ENCODE data around the gene FGF19.

The FGF19 gene

DNA sequence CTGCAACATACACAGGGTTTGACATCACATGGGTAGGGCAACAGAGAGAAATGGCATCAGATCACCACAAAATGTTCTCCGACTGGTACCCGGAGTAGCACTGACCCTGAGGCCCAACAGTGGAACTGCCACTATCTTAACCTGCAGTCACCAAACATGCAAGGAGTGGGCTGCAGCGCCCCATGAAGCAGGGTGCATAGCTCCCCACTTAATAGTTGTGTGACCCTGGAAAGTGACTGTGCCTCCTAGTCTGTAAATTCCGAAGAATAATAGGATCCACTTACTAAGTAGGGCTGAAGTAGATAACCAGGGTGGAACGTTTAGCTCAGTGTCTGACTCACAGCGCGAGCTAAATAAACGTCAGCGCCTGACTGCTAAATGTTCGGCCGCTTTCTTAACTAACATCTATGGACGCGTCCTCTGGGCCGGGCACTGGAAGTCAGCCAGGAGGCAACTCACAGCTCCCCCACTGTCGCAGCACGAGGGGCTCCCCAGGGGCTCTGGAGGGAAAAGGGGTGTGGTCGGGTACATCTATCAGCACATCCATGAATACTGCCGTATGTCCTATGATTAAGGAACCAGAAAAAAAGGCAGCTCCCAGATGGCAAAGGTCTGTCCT, 29.4 kb downstream of the FGF19 start:
- peak overlapping the region; percentile 89 for H3K27ac ChIP-seq
- no peak for DNase-seq (ENCODE audit: low read depth, low spot score)

DNA sequence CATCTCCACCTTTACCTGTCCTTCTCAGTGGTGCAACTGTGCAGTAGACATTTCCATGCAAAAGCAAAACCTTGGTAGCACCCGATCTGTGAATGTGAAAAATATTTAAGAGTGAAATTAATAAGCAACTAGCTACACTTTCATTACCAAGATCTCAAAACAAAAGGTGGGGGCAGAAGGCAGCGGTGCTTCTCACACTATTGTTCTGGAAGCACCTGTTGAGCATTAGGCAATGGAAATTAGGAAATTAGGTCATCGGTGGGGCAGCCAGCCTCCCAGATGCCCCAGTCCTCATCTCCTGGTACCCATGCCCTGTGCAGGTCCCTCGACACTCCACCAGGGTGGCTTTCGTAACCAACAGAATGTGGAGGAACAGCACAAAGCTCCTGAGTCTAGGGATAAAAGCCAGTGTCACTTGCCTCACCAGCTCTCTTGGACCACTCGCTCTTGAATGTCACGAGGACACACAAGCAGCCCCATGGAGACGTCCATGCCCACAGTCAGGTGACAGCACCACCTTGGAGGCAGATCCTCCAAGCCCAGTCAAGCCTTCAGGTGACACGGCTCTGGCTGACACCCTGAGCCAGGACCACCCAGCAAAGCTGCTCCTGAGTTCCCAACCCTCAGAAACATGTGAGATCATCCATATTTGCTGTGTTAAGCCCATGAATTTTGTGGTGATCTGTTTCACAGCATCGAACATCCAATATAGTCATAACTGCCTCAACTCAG, 31.9 kb downstream of the FGF19 start:
- no peak for DNase-seq (ENCODE audit: low read depth, low spot score)
- H3K27ac ChIP-seq = no peak overlapping the region

DNA sequence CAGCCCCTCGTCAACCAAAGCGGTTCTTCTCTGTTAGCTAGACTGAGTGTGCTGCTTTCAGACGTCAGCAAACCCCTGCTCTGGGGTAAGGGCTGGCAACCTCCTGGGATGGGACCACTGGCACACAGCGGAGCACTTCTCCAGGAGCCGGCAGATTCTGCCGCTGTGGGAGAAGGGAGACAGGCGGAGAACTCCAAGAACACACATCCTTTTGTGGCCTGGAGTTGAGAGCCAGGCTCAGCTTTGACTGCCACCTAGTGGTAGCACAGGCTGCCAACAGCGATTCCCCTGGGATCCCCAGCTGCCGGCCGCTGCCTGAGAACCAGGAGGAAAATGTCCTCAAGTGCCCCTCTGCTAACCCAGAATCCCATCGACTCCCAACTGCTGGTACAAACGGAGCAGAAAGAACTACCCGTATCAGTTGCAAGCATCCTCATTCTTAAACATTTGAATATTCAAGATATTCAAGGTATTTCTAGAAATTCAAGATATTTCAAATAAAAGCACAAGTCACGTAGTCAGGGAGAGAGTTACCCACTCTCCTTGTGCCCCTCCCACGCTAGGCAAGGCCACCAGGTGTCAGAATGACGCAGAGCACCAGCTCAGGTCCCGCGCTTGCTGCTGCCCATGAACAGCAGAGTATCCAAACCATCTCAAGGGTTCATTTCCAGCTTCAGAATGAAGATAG, 33.5 kb downstream of the FGF19 start:
- H3K27ac ChIP-seq = no peak overlapping the region
- DNase-seq (ENCODE audit: low read depth, low spot score) = no peak

DNA sequence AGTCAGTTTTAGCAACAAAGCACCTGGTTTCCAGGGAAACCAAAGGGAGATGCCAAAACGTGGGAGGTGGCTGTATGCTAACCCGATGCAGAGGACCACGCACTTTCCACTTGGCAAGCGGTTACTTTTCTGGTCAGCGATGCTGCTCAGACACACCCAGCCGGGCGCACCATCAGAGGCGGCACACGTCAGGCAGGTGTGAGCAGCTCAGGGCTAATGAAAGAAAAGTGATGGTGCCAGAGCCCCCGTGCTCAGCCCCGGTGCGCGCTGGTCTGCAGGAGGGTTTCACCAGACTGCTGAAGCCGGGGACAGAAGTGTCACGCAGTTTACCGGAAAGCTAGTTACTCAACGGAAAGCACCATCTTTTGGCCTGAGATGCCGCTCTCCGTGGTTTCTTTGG, 34.3 kb downstream of the FGF19 start:
- no peak for DNase-seq (ENCODE audit: low read depth, low spot score)
- H3K27ac ChIP-seq = no peak overlapping the region

DNA sequence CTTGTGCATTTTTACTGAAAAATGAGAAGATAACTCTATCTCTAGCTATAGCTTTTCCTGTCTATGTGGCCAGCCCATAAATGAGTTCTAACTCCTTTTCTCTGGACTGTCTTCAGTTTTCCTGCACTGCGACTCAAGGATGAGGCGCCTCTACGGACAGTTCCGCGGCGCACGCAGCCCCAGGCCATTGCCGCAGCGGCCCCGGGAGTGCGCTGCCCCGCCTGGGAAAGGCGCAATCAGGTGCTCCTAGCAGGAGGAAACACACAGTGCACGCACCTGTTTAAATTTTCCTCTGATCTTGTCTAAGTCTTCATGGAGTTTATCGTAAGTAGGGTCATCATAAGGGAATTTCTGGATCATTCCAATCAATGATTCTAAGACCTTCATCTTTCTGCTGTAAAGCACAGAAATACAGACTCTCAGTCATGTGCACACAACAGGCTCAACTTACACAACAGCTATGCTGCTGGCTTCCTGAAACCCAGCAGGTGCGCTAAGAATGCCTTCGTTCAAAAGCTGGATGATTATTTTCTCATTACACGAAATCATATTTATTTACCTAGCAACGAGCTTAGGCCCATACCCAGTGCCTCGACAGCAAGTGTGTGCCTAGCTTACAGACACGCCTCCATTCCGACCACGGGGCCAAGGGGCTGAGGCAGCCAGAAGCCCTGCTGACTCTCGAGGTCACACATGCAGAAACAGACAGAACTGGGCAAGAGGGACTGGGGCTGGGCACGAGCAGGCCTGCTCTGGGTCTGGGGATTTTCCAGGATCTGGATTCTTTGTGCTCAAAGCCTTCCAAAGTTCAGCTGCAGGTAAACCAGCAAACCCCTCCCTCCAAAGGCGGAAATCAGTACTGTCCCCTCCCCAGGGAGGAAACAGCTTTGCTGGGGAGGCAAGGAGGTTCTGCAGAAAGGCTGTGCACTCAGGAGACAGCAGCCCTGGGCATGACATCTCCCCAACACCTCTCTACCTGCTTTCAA, 35.9 kb downstream of the FGF19 start:
- H3K27ac ChIP-seq = no peak overlapping the region
- DNase-seq (ENCODE audit: low read depth, low spot score) = no peak

DNA sequence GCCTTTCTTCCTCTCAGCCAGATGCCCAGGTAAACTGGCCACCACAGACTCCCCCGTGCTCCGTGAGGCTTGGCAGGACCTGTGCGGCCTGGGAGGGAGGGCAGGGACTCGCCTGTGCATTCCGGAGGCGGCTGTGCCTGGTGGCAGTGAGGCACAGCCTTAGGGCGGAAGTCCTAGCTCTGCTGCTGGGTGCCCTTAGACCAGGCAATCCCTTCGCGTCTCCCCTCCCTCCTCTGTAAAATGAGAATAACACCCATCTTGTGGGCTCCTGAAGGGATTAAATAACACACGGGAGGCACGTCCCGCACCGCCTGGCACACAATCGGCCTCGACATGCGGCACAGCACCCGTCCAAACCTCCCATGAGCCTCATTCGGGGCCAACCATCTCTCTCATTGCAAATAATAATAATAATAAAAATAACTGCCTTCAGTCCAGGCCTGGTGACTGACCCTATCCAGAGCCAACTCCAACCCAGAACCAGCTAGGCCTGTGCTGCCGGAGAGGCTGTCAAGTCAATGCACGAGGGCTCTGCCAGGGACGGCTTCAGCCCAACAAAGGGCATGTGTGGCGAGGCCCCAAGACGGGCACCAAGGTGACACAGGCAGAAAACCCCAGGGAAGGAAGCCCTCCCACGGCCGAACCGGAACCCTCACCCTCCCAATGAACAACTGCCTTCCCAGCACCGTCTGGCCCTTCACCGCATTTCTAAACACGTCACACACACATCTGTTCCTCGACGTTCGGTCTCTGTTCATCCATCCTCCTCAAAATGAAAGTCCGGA, 36.9 kb downstream of the FGF19 start:
- no peak overlapping the region for H3K27ac ChIP-seq
- no peak for DNase-seq (ENCODE audit: low read depth, low spot score)

DNA sequence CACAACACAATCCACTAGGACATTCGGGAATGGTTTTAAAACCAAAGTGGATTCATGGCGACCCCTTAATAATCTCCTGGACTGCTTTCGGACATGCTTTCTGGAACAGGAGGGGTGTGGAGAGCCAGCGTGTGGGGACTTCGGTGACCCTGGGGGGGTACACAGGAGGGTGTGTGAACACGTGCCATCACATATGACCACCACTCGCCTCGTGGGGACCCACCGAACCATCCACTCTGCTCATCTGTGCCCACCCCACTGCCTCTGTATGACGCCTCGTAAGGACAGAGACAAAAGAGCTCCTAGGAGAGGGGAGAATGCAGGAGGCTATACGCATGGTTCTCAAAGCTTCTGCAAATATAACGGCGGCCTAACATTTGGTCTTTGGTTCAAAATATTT, 37.6 kb downstream of the FGF19 start:
- no peak overlapping the region for H3K27ac ChIP-seq
- no peak for DNase-seq (ENCODE audit: low read depth, low spot score)

DNA sequence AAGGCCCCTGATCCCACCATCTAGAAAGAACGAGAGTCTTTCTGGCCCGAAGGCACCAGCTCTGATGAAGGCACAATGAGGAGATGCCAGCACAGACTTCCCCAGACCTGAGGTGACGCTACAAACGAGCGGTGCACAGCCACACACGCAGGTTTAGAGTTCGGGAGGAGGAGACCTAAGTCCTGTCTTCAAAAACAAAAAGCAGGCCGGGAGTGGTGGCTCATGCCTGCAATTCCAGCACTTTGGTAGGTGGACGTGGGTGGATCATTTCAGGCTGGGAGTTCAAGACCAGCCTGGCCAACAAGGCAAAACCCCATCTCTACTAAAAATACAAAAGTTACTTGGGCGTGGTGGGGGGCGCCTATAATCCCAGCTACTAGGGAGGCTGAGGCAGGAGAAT, 38.2 kb downstream of the FGF19 start:
- no peak overlapping the region for H3K27ac ChIP-seq
- DNase-seq (ENCODE audit: low read depth, low spot score) = no peak

DNA sequence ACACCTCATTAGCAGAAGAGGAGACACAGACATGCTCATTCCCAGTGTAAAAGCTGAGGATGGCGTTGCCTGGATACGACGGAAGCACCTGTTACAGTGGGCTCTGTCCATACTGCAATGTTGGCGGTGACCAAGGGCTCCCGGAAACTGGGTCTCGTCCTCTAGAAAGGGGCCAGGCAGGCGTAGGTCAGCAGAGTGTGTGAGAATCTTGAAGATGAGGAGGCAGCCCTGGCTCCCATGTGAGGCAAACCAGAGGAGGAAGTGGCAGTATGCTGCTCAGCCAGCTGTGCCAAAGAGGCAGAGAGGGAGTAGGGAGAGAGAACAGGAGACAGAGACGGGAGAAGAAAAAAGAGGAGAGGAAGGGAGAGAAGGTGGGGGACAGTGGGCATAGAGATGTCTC, 38.9 kb downstream of the FGF19 start:
- no peak overlapping the region for H3K27ac ChIP-seq
- DNase-seq (ENCODE audit: low read depth, low spot score) = no peak

DNA sequence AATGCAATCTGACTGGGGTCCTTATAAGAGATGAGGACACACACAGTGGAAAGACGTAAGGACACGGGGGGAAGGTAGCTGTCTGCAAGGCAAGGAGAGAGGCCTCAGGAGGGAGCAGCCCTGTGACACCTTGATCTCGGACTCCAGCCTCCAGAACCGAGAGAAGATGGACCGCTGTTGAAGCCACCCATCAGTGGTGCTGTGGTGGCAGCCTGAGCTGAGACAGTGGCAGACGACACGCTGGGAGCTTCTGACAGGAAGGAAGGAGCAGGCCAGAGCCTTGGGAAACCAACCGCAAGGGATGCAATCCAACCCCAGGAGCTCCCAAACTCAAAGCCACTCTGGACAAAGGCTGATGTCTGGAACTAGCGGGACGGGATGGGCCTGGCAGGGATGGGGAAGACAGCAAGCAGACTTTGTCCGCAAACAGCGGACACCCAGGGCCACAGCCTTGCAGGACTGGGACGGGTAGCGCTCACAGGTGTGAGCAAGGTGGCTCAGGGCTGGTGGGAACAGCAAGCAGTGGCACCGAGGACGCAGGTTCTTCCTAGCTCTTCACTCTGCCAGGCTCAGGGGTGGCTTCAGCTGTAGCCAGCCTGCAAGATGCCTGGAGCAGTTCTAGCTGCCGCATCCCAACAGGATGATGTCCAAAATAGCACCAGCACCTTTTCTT, 39.6 kb downstream of the FGF19 start:
- no peak overlapping the region for H3K27ac ChIP-seq
- DNase-seq (ENCODE audit: low read depth, low spot score) = no peak

DNA sequence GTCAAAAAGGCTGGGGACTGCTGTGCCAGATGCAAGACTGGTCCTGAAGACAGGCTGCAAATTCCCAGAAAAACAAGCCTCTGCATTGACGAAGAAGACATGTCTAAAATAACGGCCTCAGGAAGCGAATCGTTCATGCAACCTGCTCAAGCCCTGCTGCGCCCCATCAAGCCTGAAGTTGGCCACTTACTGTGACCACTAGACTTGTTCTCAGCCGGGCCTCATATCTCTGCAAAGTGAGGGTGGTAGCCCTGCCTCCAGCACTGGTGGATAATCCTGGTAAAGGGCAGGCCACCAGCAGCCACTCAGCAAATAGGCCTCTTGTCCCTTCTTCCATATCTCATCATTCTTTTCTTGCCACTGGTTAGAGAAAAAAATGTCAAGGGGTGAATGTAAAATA, 40.5 kb downstream of the FGF19 start:
- DNase-seq (ENCODE audit: low read depth, low spot score) = no peak

DNA sequence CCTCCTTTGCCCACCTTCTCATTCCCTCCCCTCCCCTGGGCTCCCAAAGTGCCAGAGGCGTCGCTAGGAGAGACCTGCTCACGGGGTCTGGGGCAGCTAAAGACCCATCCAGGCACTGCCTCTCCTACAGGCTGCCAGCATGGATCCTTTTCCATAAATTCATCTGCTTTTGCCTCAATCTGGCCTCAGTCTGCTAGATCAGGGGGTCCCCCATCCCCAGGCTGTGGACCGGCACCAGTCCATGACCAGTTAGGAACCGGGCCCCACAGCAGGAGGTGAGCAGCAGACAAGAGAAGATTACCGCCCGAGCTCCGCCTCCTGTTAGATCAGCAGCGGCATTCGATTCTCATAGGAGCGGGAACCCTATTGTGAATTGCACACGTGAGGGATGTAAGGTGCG, 41.0 kb downstream of the FGF19 start:
- H3K27ac ChIP-seq = no peak overlapping the region
- DNase-seq (ENCODE audit: low read depth, low spot score) = no peak

More for the DNA sequence above, 40.5 kb downstream of the FGF19 start:
- no peak overlapping the region for H3K27ac ChIP-seq

DNA sequence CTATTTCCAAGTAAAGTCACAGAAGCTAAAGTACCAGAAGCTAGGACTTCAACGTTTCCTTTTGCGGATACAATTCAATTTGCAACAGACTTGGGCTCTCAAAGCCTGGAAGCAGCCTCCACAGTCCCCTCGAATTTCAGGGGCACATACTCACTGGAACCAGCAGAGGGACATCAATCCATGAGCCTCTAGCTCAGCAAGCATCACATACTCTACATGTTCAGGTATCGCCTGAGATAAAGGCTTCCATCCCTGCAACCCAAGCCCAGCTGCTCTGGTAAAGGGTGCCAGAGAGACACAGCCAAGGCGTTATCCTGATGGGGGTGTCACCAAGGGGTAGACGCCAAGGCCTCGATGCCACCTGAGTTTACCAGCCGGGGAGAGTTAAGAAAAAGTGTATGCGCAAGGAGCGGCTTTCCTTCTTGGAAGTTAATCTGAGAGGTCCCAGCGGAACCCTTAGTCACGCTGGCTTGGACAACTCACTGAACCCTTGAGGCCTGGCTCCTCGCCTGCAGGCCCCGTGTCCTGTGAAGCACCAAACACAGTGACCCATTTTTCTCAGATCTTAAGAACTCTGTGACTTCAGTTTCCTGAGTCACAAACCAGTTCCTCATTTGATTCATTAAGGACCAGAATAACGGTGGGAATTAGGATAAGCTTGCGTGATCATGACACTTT, 41.7 kb downstream of the FGF19 start:
- no peak for DNase-seq (ENCODE audit: low read depth, low spot score)
- H3K27ac ChIP-seq = no peak overlapping the region

DNA sequence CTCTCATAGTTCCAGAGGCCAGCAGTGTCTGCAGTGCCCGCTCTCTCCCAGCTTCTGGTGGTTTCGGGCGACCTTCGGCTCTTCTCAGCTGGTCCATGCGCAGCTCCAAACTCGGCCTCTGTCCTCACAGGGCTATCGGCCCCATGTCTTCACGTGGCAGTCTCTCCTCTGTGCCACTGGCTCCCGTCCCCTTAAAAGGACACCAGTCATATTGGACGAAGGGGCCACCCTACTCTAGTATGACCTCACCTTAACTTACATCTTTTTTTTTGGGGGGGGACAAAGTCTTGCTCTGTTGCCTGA, 42.5 kb downstream of the FGF19 start:
- H3K27ac ChIP-seq = no peak overlapping the region
- DNase-seq (ENCODE audit: low read depth, low spot score) = no peak

DNA sequence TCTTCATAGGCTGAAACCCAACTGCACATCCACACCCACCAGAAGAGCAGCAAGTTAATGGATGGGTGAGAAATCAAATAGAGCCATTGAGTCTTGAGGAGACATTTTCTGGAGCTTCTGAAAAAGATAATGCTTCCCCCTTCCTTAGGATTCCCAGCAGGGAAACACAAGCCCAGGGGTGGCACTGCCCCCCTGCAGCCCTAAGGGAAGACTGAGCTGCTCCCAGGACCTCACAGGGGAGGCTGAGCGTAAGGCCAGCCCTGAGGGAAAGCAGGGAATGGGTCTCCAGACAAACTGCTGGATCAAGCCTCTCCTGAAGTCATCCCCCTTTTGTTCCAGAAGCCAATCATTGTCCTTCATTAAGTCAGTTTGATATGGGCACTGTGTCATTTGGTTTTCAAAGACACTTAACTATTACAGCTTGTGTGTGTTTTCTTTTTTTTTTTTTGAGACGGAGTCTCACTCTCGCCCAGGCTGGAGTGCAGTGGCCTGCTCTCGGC, 43.8 kb downstream of the FGF19 start:
- DNase-seq (ENCODE audit: low read depth, low spot score) = no peak
- no peak overlapping the region for H3K27ac ChIP-seq

DNA sequence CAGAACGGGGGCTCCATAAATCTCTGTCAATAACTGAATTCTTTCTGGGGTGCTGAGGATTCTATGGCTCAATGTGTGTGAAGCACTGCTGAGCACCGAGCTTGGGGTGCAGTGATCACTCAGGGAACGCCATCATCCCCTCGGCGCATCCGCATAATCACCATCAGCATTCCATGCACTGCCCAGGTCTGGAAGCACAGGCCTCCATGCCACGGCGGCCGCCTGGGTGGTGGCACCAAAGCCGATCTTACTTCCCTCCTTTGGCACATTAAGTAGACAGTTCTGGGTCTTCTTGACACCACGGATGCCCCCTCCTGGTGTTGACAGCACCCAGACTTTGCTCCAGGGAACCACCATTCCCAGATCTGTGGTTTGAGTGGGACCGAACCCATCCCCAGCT, 44.2 kb downstream of the FGF19 start:
- DNase-seq (ENCODE audit: low read depth, low spot score) = no peak
- H3K27ac ChIP-seq = no peak overlapping the region

DNA sequence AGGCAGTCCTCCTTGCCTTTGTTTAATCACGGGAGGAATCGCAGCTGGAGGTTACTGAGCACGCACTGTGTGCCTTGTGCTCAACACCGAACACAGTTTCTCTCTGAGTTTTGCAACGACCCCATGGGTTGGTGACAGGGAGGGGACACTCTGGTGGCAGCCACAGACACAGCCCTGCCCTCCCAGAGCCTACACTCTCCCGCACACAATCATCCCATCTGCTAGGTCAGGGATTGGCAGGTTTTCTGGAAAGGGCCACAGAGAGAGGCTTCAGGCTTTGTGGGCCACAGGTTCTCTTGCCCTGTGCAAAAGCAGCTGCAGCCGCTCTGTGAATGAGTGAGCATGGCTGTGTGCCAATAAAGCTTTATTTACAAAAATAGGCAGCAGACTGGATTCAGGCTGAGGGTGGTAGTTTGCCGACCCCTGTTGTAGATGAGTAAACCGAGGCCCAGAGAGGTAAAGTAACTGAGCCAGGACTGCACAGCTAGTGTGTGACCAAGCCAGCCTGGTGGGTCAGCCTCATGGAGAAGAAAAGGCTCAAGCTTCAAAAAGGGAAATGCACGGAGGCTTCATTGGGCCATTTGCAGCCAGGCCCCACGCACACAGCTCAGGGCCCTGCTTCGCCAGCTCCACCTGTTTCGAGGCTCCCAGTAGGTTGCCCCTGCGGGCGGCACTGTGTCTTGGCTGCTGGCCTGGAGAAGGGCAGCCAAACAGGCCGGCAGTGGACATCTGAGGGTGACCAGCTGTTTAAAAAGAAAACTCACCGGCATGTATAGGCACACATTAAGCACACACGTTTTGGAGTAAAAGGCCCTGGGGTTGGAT, 45.0 kb downstream of the FGF19 start:
- no peak for DNase-seq (ENCODE audit: low read depth, low spot score)
- no peak overlapping the region for H3K27ac ChIP-seq
